Heart left ventricle (tissue), 16 donors: ENCODE measurements around the gene MYO7B. TPM values are rescaled to one million over a fixed set of nuclear protein-coding genes. Genes with fewer than 3 reads are reported as not detected.

Experiments
- ATAC-seq, 4 donors: fragments of 200-7000 bp; cut with Tn5 transposase; one replicate each; pipeline ENCODE4 v1.9.1; 2020 to 2022; ENCODE audit warnings: moderate library complexity in 4 of 4, mild to moderate bottlenecking in 3 of 4, moderate number of reproducible peaks in 1 of 4
- DNase-seq, 5 donors: peaks; one replicate each; pipeline ENCODE4 v3.0.0-alpha.2; 2020
- H3K27ac ChIP-seq, 12 donors: fragments of 200-600 bp; sonication (generic) in 4 of 12; one replicate each; pipeline versions ENCODE4 v1.5.0 to v1.8.0; 2016 to 2022; ENCODE audit warnings: mild to moderate bottlenecking in 2 of 12
- H3K27me3 ChIP-seq, 9 donors: fragments of 200-600 bp; sonication (generic) in 2 of 9; one replicate each; pipeline versions ENCODE4 v1.5.1 to v1.8.0; 2016 to 2022; ENCODE audit warnings: mild to moderate bottlenecking in 3 of 9
- H3K36me3 ChIP-seq, 9 donors: fragments of 200-600 bp; sonication (generic) in 2 of 9; one replicate each; pipeline versions ENCODE4 v1.5.0 to v1.8.0; 2018 to 2022; ENCODE audit warnings: mild to moderate bottlenecking in 2 of 9
- H3K4me1 ChIP-seq, 12 donors: fragments of 200-600 bp; sonication (generic) in 4 of 12; one replicate each; pipeline versions ENCODE4 v1.5.0 to v1.8.0; 2016 to 2022; ENCODE audit warnings: mild to moderate bottlenecking in 3 of 12
- H3K4me3 ChIP-seq, 12 donors: fragments of 200-600 bp; sonication (generic) in 4 of 12; one replicate each; pipeline versions ENCODE4 v1.5.0 to v1.8.0; 2017 to 2022; ENCODE audit warnings: mild to moderate bottlenecking in 9 of 12, moderate library complexity in 4 of 12
- H3K9me3 ChIP-seq, 12 donors: fragments of 200-600 bp; sonication (generic) in 4 of 12; one replicate each; pipeline versions ENCODE4 v1.5.0 to v1.8.0; 2016 to 2022; ENCODE audit warnings: mild to moderate bottlenecking in 1 of 12
- POLR2A ChIP-seq, 2 donors: fragments of 450-650 bp; IDR thresholded peaks; one replicate each; pipeline ENCODE4 v1.6.1; 2017; ENCODE audit warnings: antibody characterized with exemption in 2 of 2, mild to moderate bottlenecking in 2 of 2, moderate library complexity in 2 of 2
- WGBS, 4 donors: extraction: QIAGEN DNeasy Blood & Tissue Kit in 2 of 4; methylation state at CpG; one replicate each; pipeline versions ENCODE4 v1.1.5 to v1.1.7; 2013 to 2018; 5-methylcytosine and 5-hydroxymethylcytosine counted together
- intact Hi-C, 10 donors: fragments of 100-400 bp; cut with DNase I; formaldehyde crosslinking; loops; one replicate each; pipeline versions ENCODE4 v1.11.1 to v1.14.2; 2022
- polyA plus RNA-seq, 2 donors: library from polyadenylated mRNA; stranded (reverse); fragments of 200-250 nt; gene quantifications; one replicate each; pipeline ENCODE4 v1.2.3, GENCODE V29; 2013
- total RNA-seq, 9 donors: library from RNA; depleted of rRNA in 2 of 9; stranded (reverse); fragments of >200 nt in 2 of 9; fragmentation: NEBNext Ultra II Directional in 3 of 9; extraction: Animal tissue kit (Norgen Biotek cat#: 25700) in 3 of 9; gene quantifications; one replicate each; pipeline versions ENCODE4 v1.1.0 to v1.2.4, GENCODE V29; 2016 to 2023
- TF ChIP-seq, protein P1 (sequence below), 12 donors: fragments of 200-600 bp; sonication (generic) in 4 of 12; IDR thresholded peaks; one replicate each; pipeline versions ENCODE4 v1.5.0 to v1.8.0; 2018 to 2022; ENCODE audit warnings: antibody characterized with exemption in 12 of 12, mild to moderate bottlenecking in 5 of 12
- donor health status: ischemic (EF 13 %, LVEDD 7.1; RV severe dilation, severe dysfunction).
- donor health status: healthy with polysubstance abuse.
- donor health status: DM: no; HTN: yes; CAD: no.
- donor health status: DM: no; HTN: no; CAD: no.
- donor health status: ischemic (EF 25% LVEDD 6.9; RV normal size, moderate dysfunction).
- donor health status: ischemic (EF 25% LVEDD 5.7; RV mildly dilated, moderate dysfunction).
- donor health status: healthy.
- donor health status: DM: yes; HTN: yes; CAD: no.
- donor health status: ischemic (EF 35%, LVEDD 5.7; RV mildly dilated, moderate dysfunction).
- donor health status: nonischemic (EF 11% LVEDD 7.7; RV severe dilation, severe dysfunction).
- donor health status: DM: yes; HTN: yes; CAD: no.
- donor health status: PGD.
- donor health status: ischemic (EF 29% LVEDD 5.4; RV normal size, mild dysfunction).
- donor health status: nonischemic (EF 23%, LVEDD 6.1; RV moderate dilation, normal function).

MYO7B gene
- total and polyA plus RNA-seq, 11 donors = 0.20 to 2.1 (median 0.90) TPM

DNA sequence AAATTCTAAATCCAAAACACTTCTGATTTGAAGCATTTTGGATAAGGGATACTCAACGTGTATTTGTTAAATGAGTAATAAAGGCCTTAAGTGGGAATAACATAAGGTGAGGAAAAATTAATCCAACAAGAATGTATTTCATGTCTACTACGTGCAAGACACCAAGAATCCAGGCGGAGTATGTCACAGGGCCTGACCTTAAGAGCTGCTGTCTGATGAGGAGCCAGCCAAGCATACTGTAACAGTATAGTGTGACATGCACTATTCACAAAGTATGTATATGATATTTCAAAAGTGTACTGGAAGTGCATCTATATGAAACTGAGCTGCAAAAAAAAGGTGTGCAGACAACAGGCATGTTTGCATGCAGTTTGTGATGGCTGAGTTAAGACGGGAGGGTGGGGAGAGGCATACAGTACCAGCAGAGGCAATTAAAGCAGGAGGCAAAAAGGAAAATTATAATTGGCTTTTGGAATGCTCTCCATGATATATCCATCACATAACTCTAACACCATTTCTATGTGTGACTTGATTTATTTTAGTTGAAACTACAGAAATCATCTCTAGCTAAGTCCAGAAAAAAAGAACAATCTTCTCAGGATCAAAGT lies 27.4 kb upstream of the MYO7B start:
- Histone ChIP-seq H3K36me3 (peaks cover 0 to 42% (median 24%) of the 10 kb centered on the region in 9 donors), H3K27ac (peak overlapping the region in 10 of 12 donors; percentile 15 to 74 (median 53)), H3K4me3 (no peak overlapping the region), H3K4me1 (peaks cover 11 to 62% (median 36%) of the 10 kb centered on the region in 12 donors), H3K9me3 (no peaks in the 10 kb centered on the region), H3K27me3 (no peaks in the 10 kb centered on the region)
- DNase-seq (no peak), ATAC-seq (peak in 2 of 4 donors; percentile 20 to 27)
- no peak for TF ChIP-seq POLR2A (IDR thresholded peaks at IDR 0.05)
- TF ChIP-seq, protein P1, sequence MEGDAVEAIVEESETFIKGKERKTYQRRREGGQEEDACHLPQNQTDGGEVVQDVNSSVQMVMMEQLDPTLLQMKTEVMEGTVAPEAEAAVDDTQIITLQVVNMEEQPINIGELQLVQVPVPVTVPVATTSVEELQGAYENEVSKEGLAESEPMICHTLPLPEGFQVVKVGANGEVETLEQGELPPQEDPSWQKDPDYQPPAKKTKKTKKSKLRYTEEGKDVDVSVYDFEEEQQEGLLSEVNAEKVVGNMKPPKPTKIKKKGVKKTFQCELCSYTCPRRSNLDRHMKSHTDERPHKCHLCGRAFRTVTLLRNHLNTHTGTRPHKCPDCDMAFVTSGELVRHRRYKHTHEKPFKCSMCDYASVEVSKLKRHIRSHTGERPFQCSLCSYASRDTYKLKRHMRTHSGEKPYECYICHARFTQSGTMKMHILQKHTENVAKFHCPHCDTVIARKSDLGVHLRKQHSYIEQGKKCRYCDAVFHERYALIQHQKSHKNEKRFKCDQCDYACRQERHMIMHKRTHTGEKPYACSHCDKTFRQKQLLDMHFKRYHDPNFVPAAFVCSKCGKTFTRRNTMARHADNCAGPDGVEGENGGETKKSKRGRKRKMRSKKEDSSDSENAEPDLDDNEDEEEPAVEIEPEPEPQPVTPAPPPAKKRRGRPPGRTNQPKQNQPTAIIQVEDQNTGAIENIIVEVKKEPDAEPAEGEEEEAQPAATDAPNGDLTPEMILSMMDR (IDR thresholded peaks at IDR 0.05) = no peak
- intact Hi-C loops = no loop called here
- 57 to 75% (median 69%) methylated on average over 4 of the region's 4 CpGs for WGBS, 4 donors

DNA sequence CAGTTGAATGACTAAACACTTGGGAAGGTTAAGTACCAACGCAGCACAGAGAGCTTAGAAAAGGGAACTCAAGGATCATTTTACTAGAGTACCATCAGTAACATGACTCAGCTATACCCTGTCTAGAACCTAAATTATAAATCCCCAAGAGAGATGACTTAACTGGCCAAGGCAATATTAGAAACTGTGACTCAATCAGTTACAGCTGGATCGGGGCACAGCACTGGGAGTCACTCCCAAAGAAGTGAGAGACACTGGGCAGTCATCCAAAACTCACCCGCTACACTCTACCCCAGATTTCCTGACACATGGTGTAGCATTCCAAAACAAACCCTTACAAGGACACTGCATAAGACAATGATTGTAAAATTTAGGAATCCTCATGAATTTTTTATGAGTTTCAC lies 26.9 kb upstream of the MYO7B start:
- peak overlapping the region in 11 of 12 donors; percentile 18 to 74 (median 51) for H3K27ac ChIP-seq
- no peak overlapping the region for H3K4me3 ChIP-seq
- WGBS, 4 donors = 2 to 6% (median 4%) methylated on average over 3 of the region's 3 CpGs
- H3K27me3 ChIP-seq = no peaks in the 10 kb centered on the region
- peak; percentile 94 to 96 (median 95) for ATAC-seq
- H3K36me3 ChIP-seq = peaks cover 0 to 42% (median 19%) of the 10 kb centered on the region in 9 donors
- TF ChIP-seq, protein P1 (IDR thresholded peaks at IDR 0.05) = no peak
- no peak for TF ChIP-seq POLR2A (IDR thresholded peaks at IDR 0.05)
- H3K9me3 ChIP-seq = no peaks in the 10 kb centered on the region
- H3K4me1 ChIP-seq = peaks cover 11 to 64% (median 40%) of the 10 kb centered on the region in 12 donors
- peak; percentile 72 to 91 (median 78) for DNase-seq
- intact Hi-C loops = no loop called here

DNA sequence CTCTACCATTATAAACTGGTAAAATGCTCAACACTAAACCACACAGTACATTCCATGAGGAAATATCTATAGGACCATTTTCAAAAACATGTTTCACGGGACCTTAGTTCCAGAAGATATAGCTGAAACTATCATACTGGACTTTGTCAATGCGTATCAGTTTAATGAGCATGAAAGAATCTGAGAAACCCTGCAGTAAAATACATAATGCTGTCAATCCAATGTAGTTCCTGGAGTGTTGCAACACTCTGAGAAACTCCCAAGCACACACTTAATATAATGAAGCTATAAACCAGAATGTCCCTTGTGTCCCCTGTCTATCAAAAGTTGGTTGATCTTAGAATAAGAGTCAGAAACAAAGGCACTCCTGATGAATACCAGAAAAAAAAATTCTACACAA lies 25.4 kb upstream of the MYO7B start:
- no peak overlapping the region for H3K4me3 ChIP-seq
- no peak for TF ChIP-seq POLR2A (IDR thresholded peaks at IDR 0.05)
- TF ChIP-seq, protein P1 (IDR thresholded peaks at IDR 0.05) = no peak
- peaks cover 0 to 42% (median 8%) of the 10 kb centered on the region in 9 donors for H3K36me3 ChIP-seq
- H3K27me3 ChIP-seq = no peaks in the 10 kb centered on the region
- ATAC-seq (no peak), DNase-seq (no peak)
- H3K9me3 ChIP-seq = no peaks in the 10 kb centered on the region
- H3K4me1 ChIP-seq = peaks cover 11 to 77% (median 53%) of the 10 kb centered on the region in 12 donors
- WGBS, 4 donors = 95 to 96% (median 95%) methylated on average over 2 of the region's 2 CpGs
- intact Hi-C loops = loop anchor here in 3 of 10 donors (10.0 kb wide), 1 partner anchor 195 kb away; the partner anchor contains the start of gene SFT2D3 (in 3 of the 3)
- peak overlapping the region in 2 of 12 donors; percentile 18 to 51 for H3K27ac ChIP-seq

DNA sequence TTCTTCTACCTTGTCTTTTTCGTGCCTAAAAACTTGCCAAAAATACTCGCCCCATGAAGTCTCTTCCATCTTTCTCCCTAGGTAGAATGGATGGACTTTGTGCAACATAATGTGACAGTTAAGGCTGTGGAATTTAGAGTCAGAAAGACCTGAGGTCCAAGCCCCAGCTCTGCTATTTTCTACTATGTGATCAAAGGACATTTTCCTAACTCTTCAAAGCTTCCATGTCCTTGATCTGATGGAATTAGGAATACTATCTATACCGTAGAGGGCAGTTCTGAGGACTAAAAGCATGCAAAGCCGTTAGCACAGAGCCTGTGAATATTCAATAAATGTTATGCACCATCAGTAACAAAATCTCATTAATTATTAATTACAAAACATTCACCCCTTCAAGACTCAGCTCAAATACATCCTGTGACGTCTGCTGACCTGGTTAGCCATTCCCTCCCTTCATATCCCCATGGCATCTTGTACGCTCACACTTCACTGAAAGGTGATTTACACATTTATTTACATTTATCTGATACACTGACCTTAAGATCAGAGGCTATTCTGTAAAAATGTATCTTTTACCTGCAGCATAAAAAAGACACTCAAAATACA lies 24.3 kb upstream of the MYO7B start:
- Histone ChIP-seq H3K27me3 (no peaks in the 10 kb centered on the region), H3K9me3 (no peaks in the 10 kb centered on the region), H3K27ac (peak overlapping the region in 1 of 12 donors; percentile 37), H3K36me3 (peaks cover 0 to 35% (median 0%) of the 10 kb centered on the region in 9 donors), H3K4me1 (peaks cover 11 to 84% (median 64%) of the 10 kb centered on the region in 12 donors), H3K4me3 (no peak overlapping the region)
- 84 to 91% (median 88%) methylated on average over 6 of the region's 6 CpGs for WGBS, 4 donors
- TF ChIP-seq, protein P1 (IDR thresholded peaks at IDR 0.05) = no peak
- TF ChIP-seq POLR2A (IDR thresholded peaks at IDR 0.05) = no peak
- DNase-seq (no peak), ATAC-seq (no peak)
- intact Hi-C loops = loop anchor here in 3 of 10 donors (10.0 kb wide), 1 partner anchor 194 kb away; the partner anchor contains the start of gene SFT2D3 (in 3 of the 3)
